Measurements from ENCODE around the gene BGLAP.

DNA sequence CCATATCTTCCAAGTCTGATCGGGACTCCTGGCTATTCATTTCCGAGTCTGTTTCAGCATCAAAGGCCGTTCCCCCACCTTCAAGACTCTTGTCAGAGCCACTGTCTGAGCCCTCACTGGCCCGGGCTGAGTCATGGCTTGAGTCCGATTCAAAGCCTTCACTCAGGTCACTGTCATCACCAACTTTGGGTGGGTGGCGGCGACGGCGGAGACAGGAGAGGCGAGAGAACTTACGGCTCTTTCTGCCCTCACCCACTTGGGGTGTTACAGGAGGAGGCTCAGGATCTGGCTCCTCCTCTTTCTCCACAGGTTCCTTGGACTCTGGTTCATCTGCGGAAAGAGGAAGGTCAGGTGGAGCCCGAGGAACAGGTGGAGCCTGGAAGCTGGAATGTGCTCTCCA, 24.1 kb downstream of the BGLAP start:
- TF ChIP-seq, protein P1, sequence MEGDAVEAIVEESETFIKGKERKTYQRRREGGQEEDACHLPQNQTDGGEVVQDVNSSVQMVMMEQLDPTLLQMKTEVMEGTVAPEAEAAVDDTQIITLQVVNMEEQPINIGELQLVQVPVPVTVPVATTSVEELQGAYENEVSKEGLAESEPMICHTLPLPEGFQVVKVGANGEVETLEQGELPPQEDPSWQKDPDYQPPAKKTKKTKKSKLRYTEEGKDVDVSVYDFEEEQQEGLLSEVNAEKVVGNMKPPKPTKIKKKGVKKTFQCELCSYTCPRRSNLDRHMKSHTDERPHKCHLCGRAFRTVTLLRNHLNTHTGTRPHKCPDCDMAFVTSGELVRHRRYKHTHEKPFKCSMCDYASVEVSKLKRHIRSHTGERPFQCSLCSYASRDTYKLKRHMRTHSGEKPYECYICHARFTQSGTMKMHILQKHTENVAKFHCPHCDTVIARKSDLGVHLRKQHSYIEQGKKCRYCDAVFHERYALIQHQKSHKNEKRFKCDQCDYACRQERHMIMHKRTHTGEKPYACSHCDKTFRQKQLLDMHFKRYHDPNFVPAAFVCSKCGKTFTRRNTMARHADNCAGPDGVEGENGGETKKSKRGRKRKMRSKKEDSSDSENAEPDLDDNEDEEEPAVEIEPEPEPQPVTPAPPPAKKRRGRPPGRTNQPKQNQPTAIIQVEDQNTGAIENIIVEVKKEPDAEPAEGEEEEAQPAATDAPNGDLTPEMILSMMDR (IDR thresholded peaks at IDR 0.05; ENCODE audit: low read depth, low read length, poor library complexity, severe bottlenecking) = no peak
- no peak for TF ChIP-seq EZH2phosphoT487 (IDR thresholded peaks at IDR 0.05; ENCODE audit: borderline replicate concordance, low read length)
